Fibroblast of skin of left biceps (primary cell): ENCODE measurements around the gene ANXA10.
"Not testable (repeated sequence)": the region's sequence is repeated elsewhere in the genome, so short reads cannot be mapped to it uniquely, and the experiment has no call there.

Source experiments
- DNase-seq, 2 experiments: peaks; one replicate each; pipeline ENCODE4 v3.0.0-alpha.2; 2013; ENCODE audit warnings: low read depth in 2 of 2

ANXA10 gene

DNA sequence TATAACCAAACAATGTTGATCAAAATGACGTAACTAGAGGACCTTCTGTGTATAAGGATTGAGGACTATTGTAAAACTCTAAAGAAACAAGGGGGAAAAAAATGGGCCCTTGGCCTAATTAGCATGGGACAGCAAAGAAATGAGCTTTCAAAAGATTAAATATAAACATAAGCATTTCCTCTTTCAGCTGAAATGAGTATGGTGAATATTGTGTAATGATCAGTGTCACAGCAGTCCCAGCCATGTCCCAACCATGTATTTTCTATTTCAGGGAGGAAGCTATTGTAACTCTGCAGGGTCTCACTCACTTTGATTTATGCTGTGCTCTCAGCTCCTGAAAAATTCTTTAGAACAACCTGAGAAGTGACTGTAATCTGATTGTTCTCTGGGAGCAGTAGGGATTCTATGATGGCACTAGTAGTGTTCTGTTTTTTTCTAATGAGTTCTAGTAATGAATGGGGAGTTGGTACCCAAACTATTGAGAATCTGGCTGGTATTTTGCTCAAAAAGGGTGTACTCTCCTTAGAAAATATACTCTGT, 25.8 kb downstream of the ANXA10 start:
- DNase-seq = no peak

- DNase-seq = no peak
Observed at GRCh38 chr4:168119100-168119499, 26.8 kb downstream of the ANXA10 start.

GRCh38 chr4:168119890-168120289, 27.6 kb downstream of the ANXA10 start:
- no peak for DNase-seq

- DNase-seq = no peak
Observed at GRCh38 chr4:168120811-168121210, 28.5 kb downstream of the ANXA10 start.

GRCh38 chr4:168124008-168124641, 31.8 kb downstream of the ANXA10 start:
- DNase-seq = peak; percentile 40 to 44

DNA sequence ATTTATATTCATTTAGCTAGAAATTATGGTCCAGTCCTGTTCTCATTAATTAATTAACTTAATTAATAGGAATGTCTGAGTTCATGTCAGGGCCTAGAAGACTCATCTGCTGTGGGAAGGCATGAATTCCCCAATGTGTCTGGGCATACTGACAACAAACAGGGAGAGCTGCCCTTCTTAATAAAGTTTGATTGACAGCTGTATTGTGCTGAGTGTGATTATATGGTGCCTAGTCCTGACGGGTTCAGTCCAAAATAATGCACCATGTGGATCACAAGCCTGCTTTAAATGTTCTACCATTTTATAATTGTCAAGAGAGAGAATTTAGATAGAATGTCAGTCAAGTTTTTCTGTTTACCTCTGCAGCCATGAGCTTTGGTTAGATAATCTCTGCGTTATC, 34.6 kb downstream of the ANXA10 start:
- no peak for DNase-seq

GRCh38 chr4:168128601-168129000, 36.3 kb downstream of the ANXA10 start:
- no peak for DNase-seq

DNA sequence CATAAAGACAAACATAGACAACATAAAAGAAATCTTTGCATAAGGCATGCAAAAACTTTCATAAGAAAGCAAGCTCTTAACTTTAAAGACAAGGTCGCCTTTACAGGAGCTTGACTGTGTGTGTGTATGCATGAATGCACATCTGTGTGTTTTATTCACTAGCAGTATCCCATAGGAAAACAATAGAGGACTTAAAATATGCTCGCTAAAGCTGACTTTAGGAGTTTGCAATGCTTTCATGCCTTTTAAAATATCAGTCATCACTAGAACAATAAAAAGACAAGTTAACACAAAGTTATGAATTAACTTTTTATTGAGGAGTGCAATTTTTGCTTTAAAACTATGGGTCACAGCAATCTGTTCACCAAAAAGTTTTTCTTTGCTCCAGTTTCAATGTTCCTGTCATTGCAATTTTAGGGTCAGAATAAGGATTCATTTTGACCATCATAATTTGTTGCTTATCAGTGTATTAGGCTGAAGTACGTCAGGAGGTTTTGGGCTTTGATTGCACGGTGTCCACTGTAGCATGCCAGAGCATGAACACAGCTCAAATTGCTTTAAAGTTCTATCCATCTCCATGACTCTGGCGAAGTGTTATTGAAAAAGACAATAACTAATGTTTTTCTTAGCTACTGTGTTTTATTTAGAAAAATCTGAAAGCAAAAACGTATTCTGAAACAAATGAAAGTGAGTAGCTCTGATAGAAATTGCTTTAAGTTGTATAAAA, 36.9 kb downstream of the ANXA10 start:
- DNase-seq = no peak

- DNase-seq = no peak
Observed at GRCh38 chr4:168129802-168130201, 37.5 kb downstream of the ANXA10 start.

GRCh38 chr4:168131196-168131595, 38.9 kb downstream of the ANXA10 start:
- DNase-seq = peak in 1 of 2 experiments; percentile 47

GRCh38 chr4:168134651-168135050, 42.3 kb downstream of the ANXA10 start:
- DNase-seq = no peak

- not testable (repeated sequence) for DNase-seq
Observed at GRCh38 chr4:168135860-168136259, 43.5 kb downstream of the ANXA10 start.

GRCh38 chr4:168137695-168138094, 45.4 kb downstream of the ANXA10 start:
- DNase-seq = not testable (repeated sequence)

DNA sequence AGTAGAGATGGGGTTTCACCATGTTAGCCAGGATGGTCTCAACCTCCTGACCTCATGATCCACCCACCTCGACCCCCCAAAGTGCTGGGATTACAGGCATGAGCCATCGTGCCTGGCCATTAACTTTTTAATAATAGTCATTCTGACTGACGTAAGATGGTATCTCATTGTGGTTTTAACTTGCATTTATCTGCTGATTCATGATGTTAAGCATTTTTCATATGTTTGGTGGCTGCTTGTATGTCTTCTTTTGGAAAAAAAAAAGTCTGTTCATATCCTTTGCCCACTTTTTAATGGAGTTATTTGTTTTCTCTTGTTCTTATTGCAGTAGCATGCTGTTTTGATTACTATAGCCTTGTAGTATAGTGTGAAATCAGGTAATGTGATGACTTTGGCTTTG, 45.8 kb downstream of the ANXA10 start:
- DNase-seq = peak; percentile 72 to 78

DNA sequence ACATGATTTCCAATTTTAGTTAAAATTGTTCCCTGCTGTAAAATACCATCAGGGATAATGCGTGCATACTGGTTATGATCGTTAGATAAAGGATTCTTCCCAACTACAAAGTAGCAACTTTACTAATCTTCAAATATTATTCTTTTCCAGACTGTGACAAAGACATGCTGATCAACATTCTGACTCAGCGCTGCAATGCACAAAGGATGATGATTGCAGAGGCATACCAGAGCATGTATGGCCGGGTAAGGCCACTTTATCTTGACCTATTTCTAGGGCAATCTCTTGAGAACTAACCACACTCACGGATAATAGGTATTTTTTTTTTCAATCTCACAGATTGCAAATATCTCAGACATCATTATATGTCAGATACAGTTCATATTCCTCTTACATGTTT, 47.0 kb downstream of the ANXA10 start:
- DNase-seq = no peak

DNA sequence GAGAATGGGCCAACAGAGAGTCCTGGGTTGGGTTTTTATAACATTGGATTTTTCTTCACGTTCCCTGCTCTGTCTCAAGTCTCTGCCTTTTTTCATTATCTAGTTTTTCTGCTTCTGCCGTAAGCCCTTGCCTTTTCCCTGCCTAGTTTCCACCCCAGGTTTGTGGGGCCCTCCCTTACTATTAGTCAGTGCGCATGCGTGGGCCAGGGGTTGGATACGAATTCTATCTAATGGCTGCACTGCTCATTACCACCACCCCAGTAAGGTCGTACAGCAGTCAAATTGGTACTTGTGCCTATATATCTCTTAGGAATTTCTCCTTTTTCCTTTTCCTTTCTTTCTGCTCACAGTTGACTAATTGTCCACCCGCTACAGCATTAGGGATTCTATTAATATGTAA, 49.4 kb downstream of the ANXA10 start:
- no peak for DNase-seq

GRCh38 chr4:168143601-168144000, 51.3 kb downstream of the ANXA10 start:
- DNase-seq = no peak

DNA sequence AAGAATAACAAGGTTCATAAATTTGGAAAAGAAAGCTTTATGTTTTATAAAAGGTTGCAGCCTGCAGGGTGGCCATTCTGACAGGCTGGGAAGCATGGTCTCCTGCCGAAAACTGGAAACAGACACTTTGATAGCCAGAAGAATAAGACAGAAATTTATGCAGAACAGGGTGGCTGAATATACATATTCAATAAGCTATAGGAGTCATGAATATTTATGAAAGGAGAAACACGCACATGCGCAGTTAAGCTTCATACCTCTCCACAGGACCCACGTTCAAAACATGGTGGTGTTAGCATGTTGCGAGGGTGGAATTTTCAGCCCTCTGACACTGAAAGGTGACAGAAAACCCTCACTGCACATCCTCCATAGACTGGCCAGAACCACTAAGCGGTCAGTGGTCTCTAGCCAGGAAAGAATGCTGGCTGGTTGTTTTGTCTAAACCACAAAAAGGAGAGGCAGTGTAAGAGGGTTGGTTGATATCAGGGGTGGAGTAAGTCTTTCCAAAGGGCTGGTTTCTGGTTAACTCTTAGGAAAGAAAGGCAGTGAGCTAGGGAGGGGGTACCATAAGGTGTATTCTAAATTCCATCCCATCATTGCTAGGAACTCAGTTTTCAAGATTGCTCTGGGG, 58.2 kb downstream of the ANXA10 start:
- no peak for DNase-seq

DNA sequence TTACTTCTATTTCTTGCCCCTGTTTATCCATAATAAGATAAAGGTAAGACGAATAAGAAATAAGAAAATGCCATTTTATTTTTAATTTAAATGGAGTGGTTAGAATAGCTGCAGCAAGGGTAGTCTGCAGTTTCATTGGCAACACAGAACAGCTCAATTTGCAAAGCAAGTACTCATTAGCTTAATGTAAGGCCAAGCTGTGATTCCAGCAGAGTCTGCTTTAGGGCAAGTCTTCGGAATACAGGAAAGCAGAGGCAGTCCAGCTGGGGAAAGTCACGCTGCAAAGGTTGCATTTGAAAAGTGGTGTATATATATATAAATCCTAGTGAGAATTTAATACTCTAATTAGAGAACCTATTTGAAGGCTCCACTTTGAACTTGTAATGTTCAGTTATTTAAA, 59.0 kb downstream of the ANXA10 start:
- DNase-seq = no peak

DNA sequence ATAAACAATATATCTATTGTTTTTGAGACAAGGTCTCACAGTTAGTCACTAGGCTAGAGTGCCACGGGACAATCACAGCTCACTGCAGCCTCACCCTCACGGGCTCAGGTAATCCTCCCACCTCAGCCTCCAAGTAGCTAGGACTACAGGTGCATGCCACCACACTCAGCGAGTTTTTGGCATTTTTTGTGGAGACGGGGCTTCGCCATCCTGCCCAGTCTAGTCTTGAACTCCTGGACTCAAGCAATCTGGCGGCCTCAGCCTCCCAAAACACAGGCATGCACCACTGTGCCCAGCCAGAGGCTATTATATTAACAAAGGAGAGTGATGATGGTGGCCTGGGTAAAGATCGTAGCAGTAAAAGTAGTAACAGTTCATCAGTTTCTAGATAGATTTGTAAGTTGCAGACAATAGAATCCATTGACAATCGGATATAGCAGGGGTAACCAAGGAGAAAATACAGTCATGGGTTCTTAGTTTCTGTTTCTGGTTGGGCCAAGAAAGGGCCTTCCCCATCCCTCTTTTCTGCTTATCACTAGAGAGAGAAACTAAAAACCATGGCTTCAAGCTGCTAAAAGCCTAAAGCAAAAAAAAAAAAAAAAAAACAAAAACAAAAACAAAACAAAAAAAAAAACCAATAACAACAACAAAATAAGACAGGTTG, 60.6 kb downstream of the ANXA10 start:
- no peak for DNase-seq

GRCh38 chr4:168153596-168154440, 61.5 kb downstream of the ANXA10 start:
- peak; percentile 55 to 62 for DNase-seq
